ENCODE measurements around the gene AQP5.

Gene AQP5

GRCh38 chr12:49932533-49933130, 29.0 kb upstream of the AQP5 start:
- no peak for DNase-seq

GRCh38 chr12:49933796-49934195, 27.9 kb upstream of the AQP5 start:
- DNase-seq, result no peak

GRCh38 chr12:49934505-49934904, 27.2 kb upstream of the AQP5 start:
- no peak for DNase-seq

- DNase-seq, result no peak
These were observed 24.7 kb upstream of the AQP5 start for GRCh38 chr12:49936925-49937324.

- DNase-seq, result no peak
These were observed 23.9 kb upstream of the AQP5 start for GRCh38 chr12:49937639-49938300.

GRCh38 chr12:49939307-49939706, 22.4 kb upstream of the AQP5 start:
- DNase-seq, result no peak

- DNase-seq, result no peak
These were observed 22.0 kb upstream of the AQP5 start for GRCh38 chr12:49939707-49940106.

GRCh38 chr12:49941556-49942511, 19.8 kb upstream of the AQP5 start:
- DNase-seq, result no peak

GRCh38 chr12:49942512-49942893, 19.2 kb upstream of the AQP5 start:
- no peak for DNase-seq

- DNase-seq, result no peak
These were observed 18.6 kb upstream of the AQP5 start for GRCh38 chr12:49942921-49943624.

GRCh38 chr12:49943625-49943960, 18.1 kb upstream of the AQP5 start:
- no peak for DNase-seq

- DNase-seq, result no peak
These were observed 17.6 kb upstream of the AQP5 start for GRCh38 chr12:49944046-49944445.

- DNase-seq, result no peak
These were observed 17.0 kb upstream of the AQP5 start for GRCh38 chr12:49944718-49945117.

- peak; percentile 89 for DNase-seq
These were observed 16.1 kb upstream of the AQP5 start for GRCh38 chr12:49945394-49946080.

- no peak for DNase-seq
These were observed 15.6 kb upstream of the AQP5 start for GRCh38 chr12:49946086-49946485.

- no peak for DNase-seq
These were observed 15.2 kb upstream of the AQP5 start for GRCh38 chr12:49946497-49946896.

- DNase-seq, result no peak
These were observed 14.0 kb upstream of the AQP5 start for GRCh38 chr12:49947593-49948226.

GRCh38 chr12:49948866-49949845, 12.5 kb upstream of the AQP5 start:
- DNase-seq, result no peak

GRCh38 chr12:49949866-49950265, 11.8 kb upstream of the AQP5 start:
- no peak for DNase-seq

GRCh38 chr12:49950273-49951251, 11.1 kb upstream of the AQP5 start, which contains the start of gene AQP2:
Gene AQP2, plus strand, starts transcription at chr12:49950737. Its CDS starts 94 bp downstream, at chr12:49950831.
- DNase-seq, result no peak
